ENCODE measurements around the gene HECTD4.

HECTD4 gene

GRCh38 chr12:112126000-112126438 lies 256.2 kb downstream of the HECTD4 start:
- peak overlapping the region; percentile 91 for H3K4me3 ChIP-seq (ENCODE audit: low read depth, low read length)
- no peak for TF ChIP-seq CTCF (IDR thresholded peaks at IDR 0.05; ENCODE audit: insufficient read depth, low read depth, low read length, missing control alignments)

GRCh38 chr12:112125250-112125999 lies 256.8 kb downstream of the HECTD4 start, which contains the start of gene TRAFD1:
Gene TRAFD1, plus strand, starts transcription at chr12:112125560. Its CDS starts 4,963 bp downstream, at chr12:112130523.
- peak; percentile 98 for DNase-seq (ENCODE audit: low read depth)
- TF ChIP-seq CTCF (IDR thresholded peaks at IDR 0.05; ENCODE audit: insufficient read depth, low read depth, low read length, missing control alignments): no peak
- H3K4me3 ChIP-seq (ENCODE audit: low read depth, low read length): peak within 1 kb of the TSS; percentile 91

More at GRCh38 chr12:112126000-112126438, 256.2 kb downstream of the HECTD4 start:
- DNase-seq (ENCODE audit: low read depth): no peak

- H3K4me3 ChIP-seq (ENCODE audit: low read depth, low read length): no peak overlapping the region
- no peak for DNase-seq (ENCODE audit: low read depth)
Observed at GRCh38 chr12:112124918-112125249, 257.3 kb downstream of the HECTD4 start.

DNA sequence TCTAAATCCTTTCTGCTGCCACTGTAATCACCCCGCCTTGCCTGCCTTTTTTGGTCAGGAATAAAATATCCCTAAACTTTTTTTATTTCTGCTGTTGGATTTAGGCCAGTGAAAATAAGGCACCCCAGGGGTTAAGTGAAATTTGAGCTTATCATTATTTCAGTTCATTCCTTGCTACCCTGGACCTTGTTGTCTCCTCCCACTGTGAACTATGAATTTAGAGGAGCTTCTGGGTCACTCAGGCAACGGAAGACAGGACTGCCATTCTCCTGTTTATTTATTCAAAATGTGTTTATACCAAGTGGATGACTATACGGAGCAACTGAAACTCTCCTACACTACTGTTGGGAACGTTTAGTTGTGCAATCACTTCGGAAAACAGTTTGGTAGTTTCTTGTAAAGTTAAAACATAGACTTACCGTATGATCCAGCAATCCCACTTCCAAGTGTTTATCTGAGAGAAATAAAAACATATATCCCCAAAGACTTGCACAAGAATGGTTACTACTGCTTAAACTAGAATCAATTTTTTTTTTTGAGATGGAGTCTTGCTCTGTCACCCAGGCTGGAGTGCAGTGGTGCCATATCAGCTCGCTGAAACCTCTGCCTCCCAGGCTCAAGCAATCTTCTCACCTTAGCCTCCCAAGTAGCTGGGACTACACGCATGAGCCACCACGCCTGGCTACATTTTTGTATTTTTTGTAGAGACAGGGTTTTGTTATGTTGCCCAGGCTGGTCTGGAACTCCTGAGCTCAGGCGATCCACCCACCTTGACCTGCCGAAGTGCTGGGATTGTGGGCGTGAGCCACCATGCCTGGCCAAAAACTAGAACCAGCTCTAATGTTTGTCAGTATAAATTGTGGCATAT lies 259.2 kb downstream of the HECTD4 start:
- no peak for TF ChIP-seq CTCF (IDR thresholded peaks at IDR 0.05; ENCODE audit: insufficient read depth, low read depth, low read length, missing control alignments)
- DNase-seq (ENCODE audit: low read depth): no peak

More at GRCh38 chr12:112124918-112125249, 257.3 kb downstream of the HECTD4 start:
- no peak for TF ChIP-seq CTCF (IDR thresholded peaks at IDR 0.05; ENCODE audit: insufficient read depth, low read depth, low read length, missing control alignments)

GRCh38 chr12:112121780-112122565 lies 260.3 kb downstream of the HECTD4 start:
- TF ChIP-seq CTCF (IDR thresholded peaks at IDR 0.05; ENCODE audit: insufficient read depth, low read depth, low read length, missing control alignments): no peak
- no peak for DNase-seq (ENCODE audit: low read depth)
- no peak overlapping the region for H3K4me3 ChIP-seq (ENCODE audit: low read depth, low read length)

More for the DNA sequence above, 259.2 kb downstream of the HECTD4 start:
- H3K4me3 ChIP-seq (ENCODE audit: low read depth, low read length): no peak overlapping the region

DNA sequence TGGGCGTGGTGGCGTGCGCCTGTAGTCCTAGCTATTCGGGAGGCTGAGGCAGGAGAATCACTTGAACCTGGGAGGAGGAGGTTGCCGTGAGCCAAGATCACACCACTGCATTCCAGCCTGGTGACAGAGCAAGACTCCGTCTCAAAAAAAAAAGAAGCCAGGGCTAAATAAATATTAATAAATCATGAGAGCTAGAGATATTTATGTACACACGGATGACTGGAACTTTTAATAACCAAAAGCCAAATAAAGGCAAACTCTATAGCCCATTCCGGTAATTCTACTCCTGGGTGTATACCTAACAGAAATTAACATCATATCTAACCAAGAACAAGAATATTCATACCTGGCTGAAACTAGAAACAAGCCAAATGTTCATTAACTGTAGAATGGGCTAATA lies 264.5 kb downstream of the HECTD4 start:
- no peak for DNase-seq (ENCODE audit: low read depth)
- no peak for TF ChIP-seq CTCF (IDR thresholded peaks at IDR 0.05; ENCODE audit: insufficient read depth, low read depth, low read length, missing control alignments)
- H3K4me3 ChIP-seq (ENCODE audit: low read depth, low read length): no peak overlapping the region
